Central memory CD8-positive, alpha-beta T cell (primary cell): ENCODE data around the gene KCNMB2.

Experiments
- ATAC-seq: fragments of 150-1000 bp; cut with Tn5 transposase; replicated peaks from 2 replicates; pipeline ENCODE4 v1.10.0; 2022; ENCODE audit warnings: mild to moderate bottlenecking, moderate FRiP score, moderate number of reproducible peaks; ENCODE audit not compliant: poor library complexity, severe bottlenecking; ENCODE audit errors: extremely low read depth
- DNase-seq, 2 donors: peaks; one replicate each; pipeline ENCODE4 v3.0.0; 2021; ENCODE audit warnings: low spot score in 2 of 2
- H3K27ac Mint-ChIP-seq: one replicate; pipeline ENCODE4 v1.8.0; 2022; ENCODE audit warnings: low read depth, mild to moderate bottlenecking, moderate library complexity, mixed read lengths
- H3K27me3 Mint-ChIP-seq: one replicate; pipeline ENCODE4 v1.8.0; 2022; ENCODE audit warnings: mixed read lengths
- H3K36me3 Mint-ChIP-seq: one replicate; pipeline ENCODE4 v1.8.0; 2022; ENCODE audit warnings: mild to moderate bottlenecking, moderate library complexity, mixed read lengths; ENCODE audit not compliant: insufficient read depth
- H3K4me1 Mint-ChIP-seq: one replicate; pipeline ENCODE4 v1.8.0; 2022; ENCODE audit warnings: mixed read lengths
- H3K4me3 Mint-ChIP-seq: one replicate; pipeline ENCODE4 v1.8.0; 2022; ENCODE audit warnings: mild to moderate bottlenecking, moderate library complexity, mixed read lengths
- H3K9me3 Mint-ChIP-seq: one replicate; pipeline ENCODE4 v1.8.0; 2022; ENCODE audit warnings: mixed read lengths

KCNMB2 gene

GRCh38 chr3:178646186-178646862, 110.1 kb downstream of the KCNMB2 start:
- Mint-ChIP-seq H3K4me3 (no peak overlapping the region), H3K4me1 (no peaks in the 10 kb centered on the region), H3K36me3 (no peaks in the 10 kb centered on the region), H3K27me3 (peaks cover 16% of the 10 kb centered on the region), H3K27ac (no peak overlapping the region), H3K9me3 (peaks cover 17% of the 10 kb centered on the region)
- DNase-seq (no peak), ATAC-seq (no peak)

- Mint-ChIP-seq H3K27me3 (peaks cover 12% of the 10 kb centered on the region), H3K27ac (no peak overlapping the region), H3K4me1 (no peaks in the 10 kb centered on the region), H3K9me3 (peaks cover 8% of the 10 kb centered on the region), H3K36me3 (no peaks in the 10 kb centered on the region), H3K4me3 (no peak overlapping the region)
- no peak for ATAC-seq
- DNase-seq: no peak
Observed at GRCh38 chr3:178655488-178655887, 119.3 kb downstream of the KCNMB2 start.

- DNase-seq (no peak), ATAC-seq (no peak)
- Mint-ChIP-seq H3K4me1 (no peaks in the 10 kb centered on the region), H3K36me3 (no peaks in the 10 kb centered on the region), H3K27me3 (peaks cover 9% of the 10 kb centered on the region), H3K4me3 (no peak overlapping the region), H3K27ac (no peak overlapping the region), H3K9me3 (peaks cover 5% of the 10 kb centered on the region)
Observed at GRCh38 chr3:178658694-178659325, 122.6 kb downstream of the KCNMB2 start.

GRCh38 chr3:178663201-178663934, 127.1 kb downstream of the KCNMB2 start:
- peaks cover 12% of the 10 kb centered on the region for H3K27me3 Mint-ChIP-seq
- H3K4me1 Mint-ChIP-seq: no peaks in the 10 kb centered on the region
- ATAC-seq: no peak

GRCh38 chr3:178665747-178666146, 129.5 kb downstream of the KCNMB2 start:
- no peak overlapping the region for H3K27ac Mint-ChIP-seq
- H3K36me3 Mint-ChIP-seq: no peaks in the 10 kb centered on the region
- H3K4me1 Mint-ChIP-seq: no peaks in the 10 kb centered on the region

More at GRCh38 chr3:178663201-178663934, 127.1 kb downstream of the KCNMB2 start:
- peaks cover 5% of the 10 kb centered on the region for H3K9me3 Mint-ChIP-seq
- H3K4me3 Mint-ChIP-seq: no peak overlapping the region
- no peaks in the 10 kb centered on the region for H3K36me3 Mint-ChIP-seq
- H3K27ac Mint-ChIP-seq: no peak overlapping the region
- DNase-seq: no peak

GRCh38 chr3:178669022-178669601, 132.9 kb downstream of the KCNMB2 start:
- no peak for ATAC-seq
- Mint-ChIP-seq H3K27me3 (peaks cover 9% of the 10 kb centered on the region), H3K27ac (no peak overlapping the region), H3K4me3 (no peak overlapping the region), H3K4me1 (no peaks in the 10 kb centered on the region), H3K36me3 (no peaks in the 10 kb centered on the region), H3K9me3 (no peaks in the 10 kb centered on the region)
- DNase-seq: no peak

More at GRCh38 chr3:178665747-178666146, 129.5 kb downstream of the KCNMB2 start:
- Mint-ChIP-seq H3K4me3 (no peak overlapping the region), H3K27me3 (peaks cover 9% of the 10 kb centered on the region), H3K9me3 (peaks cover 5% of the 10 kb centered on the region)
- ATAC-seq: no peak
- DNase-seq: no peak

GRCh38 chr3:178669758-178670157, 133.5 kb downstream of the KCNMB2 start:
- no peak for ATAC-seq
- Mint-ChIP-seq H3K4me1 (no peaks in the 10 kb centered on the region), H3K4me3 (no peak overlapping the region), H3K36me3 (no peaks in the 10 kb centered on the region), H3K9me3 (no peaks in the 10 kb centered on the region), H3K27me3 (peaks cover 9% of the 10 kb centered on the region), H3K27ac (no peak overlapping the region)
- DNase-seq: no peak

- no peaks in the 10 kb centered on the region for H3K36me3 Mint-ChIP-seq
- no peak for DNase-seq
- no peak for ATAC-seq
- H3K4me1 Mint-ChIP-seq: no peaks in the 10 kb centered on the region
- no peaks in the 10 kb centered on the region for H3K9me3 Mint-ChIP-seq
- H3K4me3 Mint-ChIP-seq: no peak overlapping the region
- H3K27me3 Mint-ChIP-seq: peaks cover 9% of the 10 kb centered on the region
- no peak overlapping the region for H3K27ac Mint-ChIP-seq
Observed at GRCh38 chr3:178671377-178671776, 135.1 kb downstream of the KCNMB2 start.

- Mint-ChIP-seq H3K4me1 (no peaks in the 10 kb centered on the region), H3K27me3 (peaks cover 9% of the 10 kb centered on the region), H3K4me3 (no peak overlapping the region), H3K36me3 (no peaks in the 10 kb centered on the region), H3K9me3 (no peaks in the 10 kb centered on the region), H3K27ac (no peak overlapping the region)
- ATAC-seq (no peak), DNase-seq (no peak)
Observed at GRCh38 chr3:178671791-178672190, 135.6 kb downstream of the KCNMB2 start.

- no peak for ATAC-seq
- DNase-seq: no peak
Observed at GRCh38 chr3:178672275-178672674, 136.0 kb downstream of the KCNMB2 start.

GRCh38 chr3:178673529-178673928, 137.3 kb downstream of the KCNMB2 start:
- Mint-ChIP-seq H3K9me3 (no peaks in the 10 kb centered on the region), H3K27ac (no peak overlapping the region), H3K36me3 (no peaks in the 10 kb centered on the region), H3K4me3 (no peak overlapping the region), H3K27me3 (no peaks in the 10 kb centered on the region), H3K4me1 (no peaks in the 10 kb centered on the region)
- DNase-seq (no peak), ATAC-seq (no peak)

More at GRCh38 chr3:178672275-178672674, 136.0 kb downstream of the KCNMB2 start:
- H3K27ac Mint-ChIP-seq: no peak overlapping the region
- H3K36me3 Mint-ChIP-seq: no peaks in the 10 kb centered on the region
- H3K4me3 Mint-ChIP-seq: no peak overlapping the region
- peaks cover 9% of the 10 kb centered on the region for H3K27me3 Mint-ChIP-seq
- no peaks in the 10 kb centered on the region for H3K9me3 Mint-ChIP-seq
- H3K4me1 Mint-ChIP-seq: no peaks in the 10 kb centered on the region

- H3K27ac Mint-ChIP-seq: no peak overlapping the region
- H3K4me1 Mint-ChIP-seq: no peaks in the 10 kb centered on the region
- H3K36me3 Mint-ChIP-seq: no peaks in the 10 kb centered on the region
- H3K27me3 Mint-ChIP-seq: no peaks in the 10 kb centered on the region
- no peak overlapping the region for H3K4me3 Mint-ChIP-seq
- DNase-seq (no peak), ATAC-seq (no peak)
- H3K9me3 Mint-ChIP-seq: no peaks in the 10 kb centered on the region
Observed at GRCh38 chr3:178676077-178676476, 139.8 kb downstream of the KCNMB2 start.
